Glutamatergic neuron (in vitro differentiated cells): ENCODE data around the gene RAB24. TPM values are rescaled to one million over a fixed set of nuclear protein-coding genes. Genes with fewer than 3 reads are reported as not detected.
"Not testable (repeated sequence)": the region's sequence is repeated elsewhere in the genome, so short reads cannot be mapped to it uniquely, and the experiment has no call there.

Source experiments
- DNase-seq: peaks from one replicate; pipeline ENCODE4 v3.0.0; 2022
- H3K27ac Mint-ChIP-seq: one replicate; pipeline ENCODE4 v1.8.0; 2020; ENCODE audit warnings: mild to moderate bottlenecking, mixed read lengths, inconsistent platforms; ENCODE audit not compliant: unreplicated experiment
- H3K27me3 Mint-ChIP-seq: one replicate; pipeline ENCODE4 v1.8.0; 2020; ENCODE audit warnings: mild to moderate bottlenecking, moderate library complexity, mixed read lengths, inconsistent platforms; ENCODE audit not compliant: unreplicated experiment
- H3K36me3 Mint-ChIP-seq: one replicate; pipeline ENCODE4 v1.8.0; 2020; ENCODE audit warnings: mild to moderate bottlenecking, mixed read lengths, inconsistent platforms; ENCODE audit not compliant: unreplicated experiment
- H3K4me1 Mint-ChIP-seq: one replicate; pipeline ENCODE4 v1.8.0; 2020; ENCODE audit warnings: mild to moderate bottlenecking, low read depth, mixed read lengths, inconsistent platforms; ENCODE audit not compliant: unreplicated experiment
- H3K4me3 Mint-ChIP-seq: one replicate; pipeline ENCODE4 v1.8.0; 2020; ENCODE audit warnings: mild to moderate bottlenecking, mixed read lengths, inconsistent platforms; ENCODE audit not compliant: unreplicated experiment
- H3K9me3 Mint-ChIP-seq: one replicate; pipeline ENCODE4 v1.8.0; 2020; ENCODE audit warnings: mild to moderate bottlenecking, moderate library complexity, mixed read lengths, inconsistent platforms; ENCODE audit not compliant: unreplicated experiment
- total RNA-seq: library from RNA; stranded (reverse); fragmentation: NEBNext Ultra II Directional; extraction: Animal tissue kit (Norgen Biotek cat#: 25700); gene quantifications from one replicate; pipeline ENCODE4 v1.2.1, GENCODE V29; 2021; ENCODE audit not compliant: unreplicated experiment
- TF ChIP-seq, protein P1 (sequence below): fragments of 200-600 bp; sonication (generic); IDR thresholded peaks from one replicate; pipeline ENCODE4 v1.5.0; 2021; ENCODE audit not compliant: partially characterized antibody, unreplicated experiment

RAB24 gene
- total RNA-seq, 1 donor from 2014 or later, result 13.5 TPM

GRCh38 chr5:177265395-177265794 lies 38.1 kb downstream of the RAB24 start:
- Mint-ChIP-seq H3K27ac (no peak overlapping the region), H3K4me1 (no peaks in the 10 kb centered on the region), H3K9me3 (no peaks in the 10 kb centered on the region), H3K4me3 (no peak overlapping the region), H3K27me3 (peaks cover 2% of the 10 kb centered on the region), H3K36me3 (no peaks in the 10 kb centered on the region)
- TF ChIP-seq, protein P1, sequence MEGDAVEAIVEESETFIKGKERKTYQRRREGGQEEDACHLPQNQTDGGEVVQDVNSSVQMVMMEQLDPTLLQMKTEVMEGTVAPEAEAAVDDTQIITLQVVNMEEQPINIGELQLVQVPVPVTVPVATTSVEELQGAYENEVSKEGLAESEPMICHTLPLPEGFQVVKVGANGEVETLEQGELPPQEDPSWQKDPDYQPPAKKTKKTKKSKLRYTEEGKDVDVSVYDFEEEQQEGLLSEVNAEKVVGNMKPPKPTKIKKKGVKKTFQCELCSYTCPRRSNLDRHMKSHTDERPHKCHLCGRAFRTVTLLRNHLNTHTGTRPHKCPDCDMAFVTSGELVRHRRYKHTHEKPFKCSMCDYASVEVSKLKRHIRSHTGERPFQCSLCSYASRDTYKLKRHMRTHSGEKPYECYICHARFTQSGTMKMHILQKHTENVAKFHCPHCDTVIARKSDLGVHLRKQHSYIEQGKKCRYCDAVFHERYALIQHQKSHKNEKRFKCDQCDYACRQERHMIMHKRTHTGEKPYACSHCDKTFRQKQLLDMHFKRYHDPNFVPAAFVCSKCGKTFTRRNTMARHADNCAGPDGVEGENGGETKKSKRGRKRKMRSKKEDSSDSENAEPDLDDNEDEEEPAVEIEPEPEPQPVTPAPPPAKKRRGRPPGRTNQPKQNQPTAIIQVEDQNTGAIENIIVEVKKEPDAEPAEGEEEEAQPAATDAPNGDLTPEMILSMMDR, result no peak
- DNase-seq, result no peak

DNA sequence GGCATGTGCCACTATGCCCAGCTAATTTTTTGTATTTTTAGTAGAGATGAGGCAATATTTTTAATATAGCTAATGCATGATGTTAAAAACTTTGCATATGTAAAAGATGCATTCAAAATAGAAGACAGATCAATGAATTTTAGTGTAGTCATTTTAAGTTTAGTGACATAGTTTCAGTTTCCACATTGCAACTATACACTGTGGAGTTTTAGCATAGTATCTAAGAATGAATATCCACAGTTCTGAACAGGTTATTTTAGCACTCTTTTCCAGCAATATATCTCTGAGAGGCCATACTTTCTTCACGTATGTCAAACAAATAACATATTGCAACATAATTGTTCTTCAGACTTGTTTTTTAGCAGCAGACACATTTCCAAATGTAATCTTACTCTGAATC lies 39.3 kb downstream of the RAB24 start:
- Mint-ChIP-seq H3K36me3 (no peaks in the 10 kb centered on the region), H3K4me3 (no peak overlapping the region), H3K9me3 (no peaks in the 10 kb centered on the region), H3K4me1 (no peaks in the 10 kb centered on the region), H3K27me3 (peaks cover 4% of the 10 kb centered on the region), H3K27ac (no peak overlapping the region)
- TF ChIP-seq, protein P1, result no peak
- DNase-seq, result no peak

- H3K27me3 Mint-ChIP-seq, result peaks cover 5% of the 10 kb centered on the region
- no peak overlapping the region for H3K4me3 Mint-ChIP-seq
- H3K4me1 Mint-ChIP-seq, result no peaks in the 10 kb centered on the region
- TF ChIP-seq, protein P1, result no peak
- no peak overlapping the region for H3K27ac Mint-ChIP-seq
- H3K9me3 Mint-ChIP-seq, result peaks cover 1% of the 10 kb centered on the region
- no peaks in the 10 kb centered on the region for H3K36me3 Mint-ChIP-seq
- no peak for DNase-seq
Observed at GRCh38 chr5:177261510-177261909, 42.0 kb downstream of the RAB24 start.

DNA sequence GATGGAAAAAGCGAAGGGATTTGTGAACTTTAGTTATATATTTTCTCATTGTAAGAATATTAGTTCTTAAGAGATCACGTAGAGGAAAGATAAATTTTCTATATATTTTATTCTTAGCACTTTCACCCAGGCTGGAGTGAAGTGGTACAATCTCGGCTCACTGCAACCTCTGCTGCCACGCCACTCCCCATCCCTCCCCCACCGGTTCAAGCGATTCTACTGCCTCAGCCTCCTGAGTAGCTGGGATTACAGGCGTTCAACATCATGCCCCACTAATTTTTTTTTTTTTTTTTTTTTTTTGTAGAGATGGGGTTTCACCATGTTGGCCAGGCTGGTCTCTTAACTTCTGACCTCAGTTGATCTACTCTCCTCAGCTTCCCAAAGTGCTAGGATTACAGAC lies 42.6 kb downstream of the RAB24 start:
- no peak overlapping the region for H3K27ac Mint-ChIP-seq
- H3K4me3 Mint-ChIP-seq, result no peak overlapping the region
- H3K9me3 Mint-ChIP-seq, result peaks cover 1% of the 10 kb centered on the region
- H3K27me3 Mint-ChIP-seq, result peaks cover 4% of the 10 kb centered on the region
- H3K4me1 Mint-ChIP-seq, result no peaks in the 10 kb centered on the region
- no peaks in the 10 kb centered on the region for H3K36me3 Mint-ChIP-seq
- DNase-seq, result no peak
- TF ChIP-seq, protein P1, result no peak

GRCh38 chr5:177258711-177259110 lies 44.8 kb downstream of the RAB24 start:
- not testable (repeated sequence) for DNase-seq

GRCh38 chr5:177256296-177256695 lies 47.2 kb downstream of the RAB24 start:
- H3K9me3 Mint-ChIP-seq, result peaks cover 3% of the 10 kb centered on the region
- TF ChIP-seq, protein P1, result no peak
- H3K4me3 Mint-ChIP-seq, result no peak overlapping the region
- H3K27ac Mint-ChIP-seq, result no peak overlapping the region
- H3K36me3 Mint-ChIP-seq, result peaks cover 6% of the 10 kb centered on the region
- H3K27me3 Mint-ChIP-seq, result peaks cover 3% of the 10 kb centered on the region
- no peaks in the 10 kb centered on the region for H3K4me1 Mint-ChIP-seq
- no peak for DNase-seq

More at GRCh38 chr5:177258711-177259110, 44.8 kb downstream of the RAB24 start:
- H3K4me1 Mint-ChIP-seq, H3K9me3 Mint-ChIP-seq, H3K27ac Mint-ChIP-seq, H3K27me3 Mint-ChIP-seq, H3K4me3 Mint-ChIP-seq, H3K36me3 Mint-ChIP-seq: not testable (repeated sequence)
